K562 (cell line): ENCODE data around the gene HOXA7. TPM values are rescaled to one million over a fixed set of nuclear protein-coding genes. Genes with fewer than 3 reads are reported as not detected.

Experiments
- ATAC-seq: fragments of 200-7000 bp; cut with Tn5 transposase; 3 replicates; pipeline ENCODE4 v1.9.1; 2020; ENCODE audit warnings: moderate library complexity
- BruUV-seq: library from RNA; stranded (reverse); fragments of 400-500 nt; replicated peaks from 2 replicates; lab custom pipeline; 2021; lab: Mats Ljungman, UMichigan
- CTCF ChIA-PET: fragments of 300-600 bp; formaldehyde crosslinking; extraction: SDS; loops from one replicate; lab custom pipeline; 2021; ENCODE audit warnings: low intra/inter-chr PET ratio; lab: Yijun Ruan, JAX
- POLR2A ChIA-PET: fragments of 300-600, 350-650 bp; sonication (Branson Sonifier 250); formaldehyde crosslinking; extraction: SDS; loops from one replicate; lab custom pipeline; 2021; ENCODE audit warnings: antibody characterized with exemption, inconsistent platforms; lab: Yijun Ruan, JAX
- DNase-seq, 4 experiments: peaks; one replicate each; pipeline versions ENCODE4 v3.0.0 to v3.0.0-alpha.2; 2011 to 2018; ENCODE audit warnings: low spot score in 3 of 4, mixed read lengths in 3 of 4; ENCODE audit errors: extremely low read depth in 1 of 4
- FAIRE-seq: peaks from 2 replicates; lab custom pipeline; 2011; peaks lifted over from hg19 to GRCh38; lab: Jason Lieb, UNC
- H2AFZ ChIP-seq: 2 replicates; pipeline ENCODE4 v1.6.0; 2011; ENCODE audit warnings: low read depth, low read length, control low read depth, inconsistent platforms
- H3K27ac ChIP-seq: fragments of 200-600 bp; 3 replicates; pipeline ENCODE4 v1.8.0; 2011; ENCODE audit warnings: low read depth, mild to moderate bottlenecking, control low read depth, inconsistent platforms, low read length, moderate library complexity, mixed read lengths; ENCODE audit errors: extremely low read depth
- H3K27me3 ChIP-seq, 2 experiments: fragments of 300-600 bp in 1 of 2; 2 replicates in 1 of 2; 3 replicates in 1 of 2; pipeline versions ENCODE4 v1.6.0 to v1.8.0; 2011; ENCODE audit warnings: inconsistent platforms in 2 of 2, low read length in 2 of 2, mild to moderate bottlenecking in 1 of 2, mixed read lengths in 1 of 2, moderate library complexity in 1 of 2; ENCODE audit not compliant: control insufficient read depth in 2 of 2, insufficient read depth in 2 of 2
- H3K36me3 ChIP-seq: fragments of 300-600 bp; 3 replicates; pipeline ENCODE4 v1.8.0; 2011; ENCODE audit warnings: mild to moderate bottlenecking, low read length, inconsistent platforms; ENCODE audit not compliant: control insufficient read depth, insufficient read depth
- H3K4me1 ChIP-seq, 2 experiments: fragments of 200-600 bp in 1 of 2; replicated peaks in 1 of 2; 2 replicates in 1 of 2; 3 replicates in 1 of 2; pipeline versions ENCODE4 v1.5.1 to v1.8.0; 2011; ENCODE audit warnings: inconsistent platforms in 2 of 2, low read length in 2 of 2, mild to moderate bottlenecking in 1 of 2, mixed read lengths in 1 of 2, moderate library complexity in 1 of 2; ENCODE audit not compliant: control insufficient read depth in 2 of 2, insufficient read depth in 2 of 2
- H3K4me2 ChIP-seq: 2 replicates; pipeline ENCODE4 v1.6.1; 2011; ENCODE audit warnings: low read length, control low read depth, inconsistent platforms, mixed read lengths; ENCODE audit not compliant: insufficient read depth
- H3K4me3 ChIP-seq: fragments of 200-600 bp; sonication (generic), shearing (Covaris generic); 2 replicates; pipeline ENCODE4 v1.5.1; 2016; ENCODE audit warnings: control low read depth, inconsistent platforms
- H3K79me2 ChIP-seq: fragments of 200-600 bp; 3 replicates; pipeline ENCODE4 v1.8.0; 2011; ENCODE audit warnings: low read length, inconsistent platforms; ENCODE audit not compliant: control insufficient read depth, insufficient read depth
- H3K9ac ChIP-seq, 2 experiments: 2 replicates each; pipeline versions ENCODE4 v1.6.0 to v1.6.1; 2011; ENCODE audit warnings: low read depth in 2 of 2, low read length in 2 of 2, control low read depth in 1 of 2, inconsistent platforms in 1 of 2, mild to moderate bottlenecking in 1 of 2, mixed read lengths in 1 of 2; ENCODE audit not compliant: insufficient read depth in 1 of 2
- H3K9me1 ChIP-seq: one replicate; pipeline ENCODE4 v1.6.0; 2011; ENCODE audit warnings: inconsistent platforms, mild to moderate bottlenecking, low read length, moderate library complexity; ENCODE audit not compliant: control insufficient read depth, insufficient read depth
- H3K9me3 ChIP-seq: replicated peaks from 2 replicates; pipeline ENCODE4 v1.5.1; 2011; ENCODE audit warnings: low read depth, low read length, inconsistent platforms; ENCODE audit not compliant: control insufficient read depth, insufficient read depth
- H4K20me1 ChIP-seq: replicated peaks from 2 replicates; pipeline ENCODE4 v1.6.1; 2011; ENCODE audit warnings: low read length, inconsistent platforms, mixed read lengths; ENCODE audit not compliant: control insufficient read depth, insufficient read depth
- ADNP ChIP-seq: fragments of 200-800 bp; sonication (Bioruptor generic); IDR thresholded peaks from 2 replicates; pipeline ENCODE4 v1.6.1; 2016; ENCODE audit warnings: missing genetic modification characterization, missing compliant biosample characterization
- CSDE1 ChIP-seq, 2 experiments: fragments of 450-650 bp; IDR thresholded peaks; 2 replicates each; pipeline ENCODE4 v1.6.1; 2016; ENCODE audit warnings: mild to moderate bottlenecking in 1 of 2
- CTCFL ChIP-seq: IDR thresholded peaks from 2 replicates; pipeline ENCODE4 v1.6.1; 2011; ENCODE audit warnings: borderline replicate concordance, low read depth, mild to moderate bottlenecking, moderate library complexity, low read length; ENCODE audit not compliant: insufficient read depth, poor library complexity, severe bottlenecking
- E2F5 ChIP-seq: sonication (generic); formaldehyde crosslinking; IDR thresholded peaks from 2 replicates; pipeline ENCODE4 v1.8.0; 2022; ENCODE audit warnings: mild to moderate bottlenecking, missing genetic modification reagents
- EZH2 ChIP-seq: IDR thresholded peaks from 2 replicates; pipeline ENCODE4 v1.6.1; 2012; ENCODE audit warnings: low read depth, mild to moderate bottlenecking, inconsistent platforms, low read length, borderline replicate concordance
- FOS ChIP-seq: IDR thresholded peaks from 3 replicates; pipeline ENCODE4 v1.6.1; 2011; ENCODE audit not compliant: insufficient read length; ENCODE audit errors: extremely low read depth
- HNRNPUL1 ChIP-seq: fragments of 200-400 bp; formaldehyde crosslinking; IDR thresholded peaks from 2 replicates; pipeline ENCODE4 v1.6.1; 2017; ENCODE audit warnings: low read length
- NR1H2 ChIP-seq: sonication (generic); formaldehyde crosslinking; IDR thresholded peaks from 2 replicates; pipeline ENCODE4 v1.4.0; 2020; ENCODE audit warnings: mild to moderate bottlenecking, missing genetic modification reagents
- RBM25 ChIP-seq: fragments of 200-400 bp; formaldehyde crosslinking; IDR thresholded peaks from 2 replicates; pipeline ENCODE4 v1.6.1; 2018; ENCODE audit warnings: low read length, low read depth, moderate library complexity; ENCODE audit not compliant: severe bottlenecking
- ZNF696 ChIP-seq: fragments of 250-450 bp; sonication (Bioruptor Pico); conservative IDR thresholded peaks from 2 replicates; pipeline ENCODE4 v1.4.0; 2020; ENCODE audit warnings: mild to moderate bottlenecking, moderate library complexity
- WGBS: fragments of 100-300 bp; shearing (Covaris generic); methylation state at CpG from one replicate; pipeline ENCODE4 v1.1.6; 2016; ENCODE audit warnings: low coverage, mixed read lengths; ENCODE audit not compliant: insufficient coverage; ENCODE audit errors: missing lambda C conversion rate; 5-methylcytosine and 5-hydroxymethylcytosine counted together
- in situ Hi-C: fragments of 300-500 bp; cut with MboI; formaldehyde crosslinking; loops from 4 replicates; pipeline ENCODE4 v1.15.0; 2018; ENCODE audit warnings: inconsistent platforms, mixed read lengths
- intact Hi-C: fragments of 100-400 bp; cut with micrococcal nuclease; formaldehyde crosslinking; loops from 2 replicates; pipeline ENCODE4 v1.14.2; 2022
- polyA plus RNA-seq, 8 experiments: library from polyadenylated mRNA; depleted of rRNA in 4 of 8; stranded (reverse) in 5 of 8; unstranded in 3 of 8; fragments of >200 nt; fragmentation: Nextera tagmentation in 2 of 8; fragmentation: Illumina TruSeq in 1 of 8; extraction: Ambion mirVana in 2 of 8; extraction: Trizol in 1 of 8; gene quantifications; 2 replicates each; pipeline versions ENCODE4 v1.2.1 to v1.2.3, GENCODE V29; 2011 to 2014; ENCODE audit warnings: inconsistent platforms in 1 of 8, missing spikeins in 1 of 8
- total RNA-seq, 7 experiments: library from RNA; depleted of rRNA in 6 of 7; stranded (reverse); fragments of >200 nt in 6 of 7; fragmentation: Illumina TruSeq in 2 of 7; extraction: Trizol in 2 of 7; gene quantifications; 2 replicates each; pipeline versions ENCODE4 v1.2.1 to v1.2.3, GENCODE V29; 2011 to 2021; ENCODE audit warnings: low replicate concordance in 1 of 7

HOXA7 gene
- total and polyA plus RNA-seq, 9 of the 15 experiments (the other 6 are each of a cell fraction or from before 2014, with no cell fraction given): not detected

- ATAC-seq (no peak), DNase-seq (no peak), FAIRE-seq (no peak)
- Histone ChIP-seq H3K27ac (no peak overlapping the region), H3K27me3 (peaks cover 47 to 77% of the 10 kb centered on the region in 2 experiments), H3K4me3 (no peak overlapping the region), H3K4me1 (peaks cover 0 to 10% of the 10 kb centered on the region in 2 experiments; a peak in 2 of 5 replicates), H4K20me1 (peaks cover 12% of the 10 kb centered on the region; the same call in 1 of the 2 replicates), H3K9me1 (no peaks in the 10 kb centered on the region), H3K36me3 (no peaks in the 10 kb centered on the region), H3K4me2 (no peak overlapping the region), H3K79me2 (no peaks in the 10 kb centered on the region), H3K9ac (no peak overlapping the region), H2AFZ (no peak overlapping the region), H3K9me3 (no peaks in the 10 kb centered on the region)
- in situ Hi-C loops: loop anchor here (10.0 kb wide), 2 partner anchors 369 to 569 kb away; no protein-coding TSS in a partner anchor
- intact Hi-C loops: no loop called here
- 4% methylated on average over 51 of the region's 52 CpGs for WGBS
- BruUV-seq: no TSS peak
- no peak for TF ChIP-seq ZNF696 (CRISPR knock-in tag)
- peak; percentile 44; the same call in 1 of the 2 replicates for TF ChIP-seq EZH2
- CTCF ChIA-PET: interaction anchor here (0.7 kb wide), 1 partner anchor 27 kb away, joined by 3 read pairs; no protein-coding TSS in a partner anchor
- POLR2A ChIA-PET: no interaction called here
Observed at GRCh38 chr7:27205325-27206280, 49.1 kb upstream of the HOXA7 start.

GRCh38 chr7:27204851-27205322 lies 48.4 kb upstream of the HOXA7 start:
- no peak for DNase-seq
- Histone ChIP-seq H3K27me3 (peaks cover 45 to 77% of the 10 kb centered on the region in 2 experiments), H3K79me2 (no peaks in the 10 kb centered on the region), H3K9ac (no peak overlapping the region), H3K9me1 (no peaks in the 10 kb centered on the region), H3K9me3 (no peaks in the 10 kb centered on the region), H3K27ac (no peak overlapping the region), H3K4me3 (no peak overlapping the region), H3K36me3 (no peaks in the 10 kb centered on the region), H3K4me2 (no peak overlapping the region), H2AFZ (no peak overlapping the region), H3K4me1 (peaks cover 0 to 15% of the 10 kb centered on the region in 2 experiments; a peak in 2 of 5 replicates), H4K20me1 (peaks cover 9% of the 10 kb centered on the region; the same call in 1 of the 2 replicates)
- ChIA-PET POLR2A (no interaction called here), CTCF (interaction anchor here (0.7 kb wide), 1 partner anchor 27 kb away, joined by 3 read pairs; no protein-coding TSS in a partner anchor)
- 12% methylated on average over 33 of the region's 41 CpGs for WGBS
- ATAC-seq: no peak
- FAIRE-seq: no peak
- BruUV-seq: no TSS peak
- intact Hi-C loops (no loop called here), in situ Hi-C loops (loop anchor here (5.0 to 10.0 kb wide), 4 partner anchors 370 to 812 kb away; no protein-coding TSS in a partner anchor)
- TF ChIP-seq NR1H2 (no peak), CTCFL (no peak), HNRNPUL1 (no peak), E2F5 (CRISPR knock-in tag) (no peak), RBM25 (no peak), ADNP (no peak), CSDE1 (IDR thresholded peaks at IDR 0.05) (no peak), FOS (no peak)
